Calu3 (cell line): Measurements from ENCODE around the gene SLX9. TPM values are rescaled to one million over a fixed set of nuclear protein-coding genes. Genes with fewer than 3 reads are reported as not detected.

Experiments used
- BruUV-seq: library from RNA; stranded (reverse); fragments of 400-500 nt; replicated peaks from 2 replicates; lab custom pipeline; 2021; lab: Mats Ljungman, UMichigan
- CTCF ChIA-PET: fragments of 300-600 bp; sonication (Branson Sonifier 250); formaldehyde crosslinking; loops from one replicate; lab custom pipeline; 2022; ENCODE audit warnings: antibody characterized with exemption; lab: Charles Lee
- DNase-seq: peaks from one replicate; pipeline ENCODE4 v3.0.0; 2022
- H3K27ac Mint-ChIP-seq: one replicate; pipeline ENCODE4 v1.8.0; 2022; ENCODE audit warnings: mixed read lengths; ENCODE audit not compliant: unreplicated experiment
- H3K27me3 Mint-ChIP-seq: one replicate; pipeline ENCODE4 v1.8.0; 2022; ENCODE audit warnings: mixed read lengths; ENCODE audit not compliant: unreplicated experiment
- H3K36me3 Mint-ChIP-seq: one replicate; pipeline ENCODE4 v1.8.0; 2022; ENCODE audit warnings: mild to moderate bottlenecking, moderate library complexity, mixed read lengths; ENCODE audit not compliant: insufficient read depth, unreplicated experiment
- H3K4me1 Mint-ChIP-seq: one replicate; pipeline ENCODE4 v1.8.0; 2022; ENCODE audit warnings: mild to moderate bottlenecking, low read depth, mixed read lengths; ENCODE audit not compliant: unreplicated experiment
- H3K4me3 Mint-ChIP-seq: one replicate; pipeline ENCODE4 v1.8.0; 2022; ENCODE audit warnings: mild to moderate bottlenecking, low read depth, moderate library complexity, mixed read lengths; ENCODE audit not compliant: unreplicated experiment
- H3K9me3 Mint-ChIP-seq: one replicate; pipeline ENCODE4 v1.8.0; 2022; ENCODE audit warnings: low read depth, mixed read lengths; ENCODE audit not compliant: unreplicated experiment
- intact Hi-C: fragments of 100-400 bp; cut with micrococcal nuclease; formaldehyde crosslinking; loops from one replicate; pipeline ENCODE4 v1.10.0; 2022; ENCODE audit not compliant: unreplicated experiment
- total RNA-seq: library from RNA; stranded (reverse); gene quantifications from 2 replicates; pipeline ENCODE4 v1.2.3, GENCODE V29; 2022
- TF ChIP-seq, protein P1 (sequence below): fragments of 200-600 bp; IDR thresholded peaks from one replicate; pipeline ENCODE4 v1.8.0; 2022; ENCODE audit warnings: antibody characterized with exemption; ENCODE audit not compliant: unreplicated experiment

SLX9 gene
- total RNA-seq, 1 experiment from 2014 or later = 24.6 TPM

DNA sequence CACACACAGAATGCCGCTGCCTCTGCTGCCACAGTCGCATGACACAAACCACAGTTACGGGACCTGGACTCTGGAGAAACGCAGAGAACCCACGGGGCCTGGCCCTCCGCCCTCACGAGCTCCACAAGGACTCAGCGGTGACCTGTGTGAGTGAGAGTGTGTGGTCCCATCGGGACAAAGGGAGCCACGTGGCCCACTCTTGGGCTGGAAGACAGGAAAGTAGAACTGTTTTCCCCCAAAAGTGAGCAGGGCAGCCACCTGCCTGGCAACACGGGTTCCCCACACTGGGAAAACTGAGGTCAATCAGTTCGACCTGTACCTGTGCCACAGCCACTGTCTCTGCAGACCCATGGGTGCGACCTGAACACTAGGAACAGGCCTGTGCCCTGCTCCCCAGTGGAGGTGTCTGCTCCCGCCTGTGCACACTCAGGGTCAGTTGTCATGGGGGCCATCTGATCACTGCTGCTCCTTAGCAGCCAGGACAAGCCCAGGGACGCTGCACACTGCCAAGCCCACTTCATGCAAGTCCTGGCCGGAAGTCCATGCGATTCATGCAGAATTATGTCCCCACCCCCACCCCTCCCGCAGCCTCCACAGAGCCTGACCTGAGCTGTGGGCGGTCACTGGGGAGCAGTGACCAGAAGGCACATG lies 80.2 kb downstream of the SLX9 start:
- CTCF ChIA-PET = no interaction called here
- H3K4me3 Mint-ChIP-seq = no peak overlapping the region

DNA sequence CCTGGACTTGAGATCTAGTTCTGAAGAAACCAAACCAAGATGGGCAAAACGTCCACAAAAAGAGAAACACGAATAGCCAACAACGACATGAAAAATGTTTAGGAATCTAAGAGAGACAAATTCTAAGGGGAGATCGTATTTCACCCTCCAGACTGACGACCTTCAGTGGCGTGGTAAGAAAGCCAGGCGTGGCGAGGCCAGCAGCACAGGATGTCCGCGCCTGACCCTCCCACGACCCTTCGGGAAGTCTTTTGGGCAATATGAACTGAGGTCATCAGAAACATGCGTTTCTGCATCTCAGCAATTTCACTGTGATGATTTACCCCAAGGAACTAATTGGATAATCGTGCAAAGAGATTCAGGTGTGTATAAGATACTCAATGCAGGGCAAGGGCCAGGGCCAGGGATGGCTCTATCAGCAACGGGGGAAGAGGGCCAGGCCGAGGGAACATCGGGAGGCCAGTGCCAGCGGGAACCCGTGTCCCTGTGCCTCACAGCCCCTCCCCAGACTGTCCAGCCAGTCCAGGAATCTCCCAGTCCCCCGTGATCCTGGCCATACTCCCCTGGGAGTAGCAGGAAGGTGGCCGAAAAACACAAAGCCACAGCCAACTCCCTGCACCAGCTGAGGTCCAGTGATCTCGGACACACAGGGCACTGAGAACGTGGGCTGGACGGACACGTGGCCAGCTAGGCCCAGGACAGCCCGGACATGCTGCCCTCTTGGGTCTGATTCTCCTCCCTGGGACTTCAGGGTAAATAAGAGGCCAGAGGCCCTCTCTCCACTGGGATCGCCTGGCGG lies 81.0 kb downstream of the SLX9 start:
- CTCF ChIA-PET = no interaction called here
- H3K9me3 Mint-ChIP-seq = no peaks in the 10 kb centered on the region
- DNase-seq = no peak
- no peak overlapping the region for H3K4me3 Mint-ChIP-seq
- H3K27ac Mint-ChIP-seq = no peak overlapping the region
- H3K4me1 Mint-ChIP-seq = no peaks in the 10 kb centered on the region
- peaks cover 51% of the 10 kb centered on the region for H3K27me3 Mint-ChIP-seq
- peaks cover 6% of the 10 kb centered on the region for H3K36me3 Mint-ChIP-seq
- TF ChIP-seq, protein P1, sequence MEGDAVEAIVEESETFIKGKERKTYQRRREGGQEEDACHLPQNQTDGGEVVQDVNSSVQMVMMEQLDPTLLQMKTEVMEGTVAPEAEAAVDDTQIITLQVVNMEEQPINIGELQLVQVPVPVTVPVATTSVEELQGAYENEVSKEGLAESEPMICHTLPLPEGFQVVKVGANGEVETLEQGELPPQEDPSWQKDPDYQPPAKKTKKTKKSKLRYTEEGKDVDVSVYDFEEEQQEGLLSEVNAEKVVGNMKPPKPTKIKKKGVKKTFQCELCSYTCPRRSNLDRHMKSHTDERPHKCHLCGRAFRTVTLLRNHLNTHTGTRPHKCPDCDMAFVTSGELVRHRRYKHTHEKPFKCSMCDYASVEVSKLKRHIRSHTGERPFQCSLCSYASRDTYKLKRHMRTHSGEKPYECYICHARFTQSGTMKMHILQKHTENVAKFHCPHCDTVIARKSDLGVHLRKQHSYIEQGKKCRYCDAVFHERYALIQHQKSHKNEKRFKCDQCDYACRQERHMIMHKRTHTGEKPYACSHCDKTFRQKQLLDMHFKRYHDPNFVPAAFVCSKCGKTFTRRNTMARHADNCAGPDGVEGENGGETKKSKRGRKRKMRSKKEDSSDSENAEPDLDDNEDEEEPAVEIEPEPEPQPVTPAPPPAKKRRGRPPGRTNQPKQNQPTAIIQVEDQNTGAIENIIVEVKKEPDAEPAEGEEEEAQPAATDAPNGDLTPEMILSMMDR = no peak
- intact Hi-C loops = no loop called here
- no TSS peak for BruUV-seq

More for the DNA sequence above, 80.2 kb downstream of the SLX9 start:
- BruUV-seq = no TSS peak
- TF ChIP-seq, protein P1 = no peak
- intact Hi-C loops = no loop called here
- no peak overlapping the region for H3K27ac Mint-ChIP-seq
- H3K27me3 Mint-ChIP-seq = peaks cover 42% of the 10 kb centered on the region
- H3K9me3 Mint-ChIP-seq = no peaks in the 10 kb centered on the region
- DNase-seq = no peak
- H3K4me1 Mint-ChIP-seq = no peaks in the 10 kb centered on the region
- H3K36me3 Mint-ChIP-seq = peaks cover 6% of the 10 kb centered on the region

DNA sequence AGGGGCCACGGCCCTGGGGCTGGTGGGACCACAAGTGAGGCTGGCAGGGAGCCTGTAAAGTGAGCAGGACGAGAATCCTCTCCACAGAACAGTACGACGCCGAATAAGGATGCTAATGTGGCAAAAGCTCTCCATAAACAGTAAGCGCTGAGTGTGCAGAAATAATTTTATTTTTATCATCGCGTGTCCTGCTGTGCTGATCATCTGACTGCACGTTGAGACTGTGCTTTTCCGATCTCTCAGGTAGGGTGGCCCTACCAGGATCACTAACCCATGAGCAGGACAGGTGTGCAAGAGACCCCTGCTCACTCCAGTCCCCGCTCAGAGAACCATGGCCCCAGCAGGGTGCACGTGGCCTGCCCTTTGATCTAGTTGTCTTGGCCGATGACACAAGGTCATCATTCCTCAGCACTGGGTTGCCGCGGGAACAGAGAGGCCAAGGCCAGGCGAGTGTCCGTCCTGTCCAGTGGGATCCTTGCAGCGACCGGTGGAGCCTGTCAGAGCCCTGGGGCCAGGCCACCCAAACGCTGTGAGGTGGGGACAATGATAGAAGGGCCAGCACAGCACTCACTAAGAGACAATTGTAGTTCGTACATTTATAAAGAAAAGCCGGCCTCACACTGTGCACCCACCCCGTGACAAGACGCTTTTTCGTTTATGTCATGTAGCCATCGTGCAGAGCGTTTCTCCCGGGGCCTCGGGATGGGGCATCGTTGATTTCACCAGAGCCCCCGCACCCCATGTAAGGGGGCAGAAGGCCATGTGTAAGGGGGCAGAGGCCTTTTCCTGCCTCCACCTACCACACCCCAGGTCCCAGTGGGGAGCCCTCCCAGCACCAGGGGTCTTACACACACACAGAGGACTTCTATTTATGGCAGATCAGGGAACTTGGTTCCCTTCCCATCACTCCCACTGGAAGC lies 81.9 kb downstream of the SLX9 start:
- TF ChIP-seq, protein P1 = no peak
- DNase-seq = no peak
- H3K9me3 Mint-ChIP-seq = no peaks in the 10 kb centered on the region
- no peak overlapping the region for H3K4me3 Mint-ChIP-seq
- peaks cover 6% of the 10 kb centered on the region for H3K36me3 Mint-ChIP-seq
- intact Hi-C loops = no loop called here
- CTCF ChIA-PET = no interaction called here
- H3K27me3 Mint-ChIP-seq = peaks cover 59% of the 10 kb centered on the region
- no TSS peak for BruUV-seq
- H3K4me1 Mint-ChIP-seq = no peaks in the 10 kb centered on the region
- H3K27ac Mint-ChIP-seq = no peak overlapping the region

DNA sequence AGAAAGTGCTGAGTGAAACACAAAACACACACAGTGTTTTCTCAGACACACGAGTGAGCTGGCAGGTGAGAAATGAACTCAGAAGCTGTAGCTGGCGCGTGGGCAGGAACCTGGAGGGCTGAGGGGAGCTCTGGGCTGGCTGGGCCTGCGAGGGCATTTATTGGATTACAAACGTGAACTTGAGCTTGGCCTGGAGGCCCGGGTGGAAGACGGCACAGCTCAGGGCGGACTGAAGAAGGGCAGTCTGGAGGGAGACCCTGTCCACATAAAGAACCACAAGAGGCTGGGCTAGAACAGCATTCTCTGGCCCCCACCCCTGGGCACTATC lies 82.5 kb downstream of the SLX9 start:
- intact Hi-C loops = no loop called here
- no peak for DNase-seq
- Mint-ChIP-seq H3K4me1 (no peaks in the 10 kb centered on the region), H3K36me3 (peaks cover 6% of the 10 kb centered on the region), H3K27ac (no peak overlapping the region), H3K27me3 (peaks cover 65% of the 10 kb centered on the region), H3K9me3 (no peaks in the 10 kb centered on the region), H3K4me3 (no peak overlapping the region)
- no TSS peak for BruUV-seq
- TF ChIP-seq, protein P1 = no peak
- CTCF ChIA-PET = no interaction called here
